ENCODE data around the gene PSMG1. TPM values are rescaled to one million over a fixed set of nuclear protein-coding genes. Genes with fewer than 3 reads are reported as not detected.

Gene PSMG1
- total RNA-seq, 6 donors from 2014 or later, result 6.1 to 24.6 (median 19.7) TPM

GRCh38 chr21:39184050-39184980 lies 1.1 kb upstream of the PSMG1 start:
- 4 to 8% methylated on average over 14 to 22 of the region's 22 CpGs for WGBS, 2 donors
- peaks cover 13 to 35% (median 20%) of the 10 kb centered on the region in 4 donors for H3K4me1 ChIP-seq
- TF ChIP-seq EP300 (IDR thresholded peaks at IDR 0.05), result no peak
- TF ChIP-seq POLR2A (IDR thresholded peaks at IDR 0.05), result peak in 1 of 4 donors; percentile 42
- H3K27ac ChIP-seq, result peak overlapping the region; percentile 89 to 92 (median 91)
- DNase-seq (no peak), ATAC-seq (ENCODE audit: low FRiP score in 2 of 2) (no peak)
- H3K27me3 ChIP-seq, result no peaks in the 10 kb centered on the region
- H3K4me3 ChIP-seq, result peak overlapping the region; percentile 68 to 88 (median 87)
- H3K36me3 ChIP-seq, result peaks cover 0 to 6% (median 3%) of the 10 kb centered on the region in 4 donors
- H3K9me3 ChIP-seq, result no peaks in the 10 kb centered on the region

GRCh38 chr21:39182484-39183271 lies 573 bp downstream of the PSMG1 start:
- Histone ChIP-seq H3K9me3 (no peaks in the 10 kb centered on the region), H3K4me3 (peak overlapping the region; percentile 68 to 88 (median 87)), H3K36me3 (peaks cover 0 to 21% (median 8%) of the 10 kb centered on the region in 4 donors), H3K4me1 (peaks cover 13 to 20% (median 15%) of the 10 kb centered on the region in 4 donors), H3K27me3 (no peaks in the 10 kb centered on the region), H3K27ac (peak overlapping the region; percentile 89 to 92 (median 91))
- no peak for TF ChIP-seq POLR2AphosphoS5 (IDR thresholded peaks at IDR 0.05)
- TF ChIP-seq CTCF (IDR thresholded peaks at IDR 0.05), result no peak
- no peak for TF ChIP-seq POLR2A (IDR thresholded peaks at IDR 0.05)
- TF ChIP-seq EP300 (IDR thresholded peaks at IDR 0.05), result no peak
- 1 to 3% methylated on average over 23 to 45 of the region's 51 CpGs for WGBS, 2 donors
- no peak for DNase-seq
- peak; percentile 12 to 32 for ATAC-seq (ENCODE audit: low FRiP score in 2 of 2)

- H3K4me1 ChIP-seq, result peaks cover 12 to 20% (median 14%) of the 10 kb centered on the region in 4 donors
- peak overlapping the region in 3 of 4 donors; percentile 68 to 88 (median 87) for H3K4me3 ChIP-seq
- ATAC-seq (ENCODE audit: low FRiP score in 2 of 2) (no peak), DNase-seq (no peak)
- peaks cover 0 to 21% (median 8%) of the 10 kb centered on the region in 4 donors for H3K36me3 ChIP-seq
- H3K27me3 ChIP-seq, result no peaks in the 10 kb centered on the region
- TF ChIP-seq POLR2A (IDR thresholded peaks at IDR 0.05), result no peak
- no peak overlapping the region for H3K27ac ChIP-seq
- 50 to 57% methylated on average over 8 of the region's 8 CpGs for WGBS, 2 donors
- no peaks in the 10 kb centered on the region for H3K9me3 ChIP-seq
Measured at GRCh38 chr21:39182016-39182415, 1.2 kb downstream of the PSMG1 start.

GRCh38 chr21:39181205-39181818 lies 1.9 kb downstream of the PSMG1 start:
- no peak for DNase-seq
- Histone ChIP-seq H3K4me3 (no peak overlapping the region), H3K4me1 (peaks cover 12 to 20% (median 14%) of the 10 kb centered on the region in 4 donors), H3K27me3 (no peaks in the 10 kb centered on the region), H3K36me3 (peaks cover 0 to 25% (median 8%) of the 10 kb centered on the region in 4 donors), H3K27ac (no peak overlapping the region), H3K9me3 (no peaks in the 10 kb centered on the region)
- no peak for ATAC-seq (ENCODE audit: low FRiP score in 2 of 2)
- no peak for TF ChIP-seq EP300 (IDR thresholded peaks at IDR 0.05)
- TF ChIP-seq POLR2AphosphoS5 (IDR thresholded peaks at IDR 0.05), result no peak
- WGBS, 2 donors, result 87 to 93% methylated on average over 4 of the region's 4 CpGs

GRCh38 chr21:39180429-39181019 lies 2.7 kb downstream of the PSMG1 start:
- Histone ChIP-seq H3K27ac (no peak overlapping the region), H3K36me3 (peaks cover 0 to 28% (median 8%) of the 10 kb centered on the region in 4 donors), H3K9me3 (no peaks in the 10 kb centered on the region), H3K27me3 (no peaks in the 10 kb centered on the region), H3K4me1 (peaks cover 12 to 20% (median 14%) of the 10 kb centered on the region in 4 donors), H3K4me3 (no peak overlapping the region)
- DNase-seq, result no peak
- WGBS, 2 donors, result 95% methylated on average over 2 of the region's 2 CpGs
- ATAC-seq (ENCODE audit: low FRiP score in 2 of 2), result no peak
- no peak for TF ChIP-seq POLR2A (IDR thresholded peaks at IDR 0.05)
- no peak for TF ChIP-seq EP300 (IDR thresholded peaks at IDR 0.05)
- no peak for TF ChIP-seq POLR2AphosphoS5 (IDR thresholded peaks at IDR 0.05)
- TF ChIP-seq CTCF (IDR thresholded peaks at IDR 0.05), result peak in 1 of 6 experiments; percentile 7
